Posterior cingulate gyrus (tissue), 11 donors: Measurements from ENCODE around the gene TMEM132E.
"Not testable (repeated sequence)": the region's sequence is repeated elsewhere in the genome, so short reads cannot be mapped to it uniquely, and the experiment has no call there.

Source experiments
- DNase-seq, 10 donors: peaks; one replicate each; pipeline versions ENCODE4 v3.0.0 to v3.0.0-alpha.2; 2020 to 2021; ENCODE audit warnings: mixed read lengths in 3 of 10
- intact Hi-C: fragments of 100-400 bp; cut with DNase I; formaldehyde crosslinking; loops from one replicate; pipeline ENCODE4 v1.15.1; 2023

The TMEM132E gene, protein sequence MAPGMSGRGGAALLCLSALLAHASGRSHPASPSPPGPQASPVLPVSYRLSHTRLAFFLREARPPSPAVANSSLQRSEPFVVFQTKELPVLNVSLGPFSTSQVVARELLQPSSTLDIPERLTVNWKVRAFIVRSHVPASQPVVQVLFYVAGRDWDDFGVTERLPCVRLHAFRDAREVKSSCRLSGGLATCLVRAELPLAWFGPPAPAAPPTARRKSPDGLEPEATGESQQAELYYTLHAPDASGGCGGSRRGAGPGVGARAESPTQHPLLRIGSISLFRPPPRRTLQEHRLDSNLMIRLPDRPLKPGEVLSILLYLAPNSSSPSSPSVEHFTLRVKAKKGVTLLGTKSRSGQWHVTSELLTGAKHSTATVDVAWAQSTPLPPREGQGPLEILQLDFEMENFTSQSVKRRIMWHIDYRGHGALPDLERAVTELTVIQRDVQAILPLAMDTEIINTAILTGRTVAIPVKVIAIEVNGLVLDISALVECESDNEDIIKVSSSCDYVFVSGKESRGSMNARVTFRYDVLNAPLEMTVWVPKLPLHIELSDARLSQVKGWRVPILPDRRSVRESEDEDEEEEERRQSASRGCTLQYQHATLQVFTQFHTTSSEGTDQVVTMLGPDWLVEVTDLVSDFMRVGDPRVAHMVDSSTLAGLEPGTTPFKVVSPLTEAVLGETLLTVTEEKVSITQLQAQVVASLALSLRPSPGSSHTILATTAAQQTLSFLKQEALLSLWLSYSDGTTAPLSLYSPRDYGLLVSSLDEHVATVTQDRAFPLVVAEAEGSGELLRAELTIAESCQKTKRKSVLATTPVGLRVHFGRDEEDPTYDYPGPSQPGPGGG (N-terminal part only)

GRCh38 chr17:34579017-34579946 lies at the start of gene TMEM132E:
TMEM132E (plus strand) TSS chr17:34579582; CDS start chr17:34581077, 1,495 bp downstream.
- DNase-seq = peak; percentile 68 to 98 (median 85)
- intact Hi-C loops = no loop called here

GRCh38 chr17:34530918-34531317 lies 48.5 kb upstream of the TMEM132E start:
- intact Hi-C loops = no loop called here
- peak in 1 of 10 donors; percentile 11 for DNase-seq

DNA sequence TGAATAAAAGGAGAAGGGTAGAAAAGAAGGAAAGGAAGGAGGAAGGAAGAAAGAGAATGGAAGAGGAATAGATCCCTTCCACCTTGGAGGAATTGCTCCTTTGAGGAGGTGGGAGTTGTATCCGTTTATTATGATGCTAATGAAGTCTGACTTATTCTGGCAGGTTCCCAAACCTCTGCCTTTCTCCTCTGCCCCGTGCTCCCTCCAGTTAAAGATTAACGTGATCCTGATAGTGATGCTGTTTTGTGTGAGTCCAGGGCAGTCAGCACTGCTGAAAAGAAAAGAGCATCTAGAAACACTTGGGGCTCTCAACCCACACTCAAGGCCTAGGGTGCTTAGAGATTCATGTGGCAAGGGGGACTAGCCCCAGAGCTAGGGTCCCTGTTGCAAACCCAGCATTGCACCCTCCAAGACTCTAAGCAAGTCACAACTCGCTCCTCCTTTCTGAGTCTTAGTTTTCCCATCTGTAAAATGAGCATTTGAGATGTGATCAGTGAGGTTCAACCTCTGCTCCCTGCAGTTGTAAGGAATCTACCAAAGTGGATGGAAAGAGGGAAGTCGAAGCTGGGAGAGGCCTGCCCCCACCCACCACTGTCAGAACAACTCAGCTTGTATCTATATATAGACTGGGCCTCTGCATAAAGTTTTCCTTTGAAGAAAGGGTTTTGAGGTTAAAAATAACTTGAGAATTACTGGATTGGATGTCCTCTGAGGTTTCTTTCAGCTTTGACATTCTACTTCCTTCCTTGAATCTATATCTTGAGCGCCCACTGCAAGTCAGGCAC lies 46.9 kb upstream of the TMEM132E start:
- peak in 1 of 10 donors; percentile 21 for DNase-seq
- intact Hi-C loops = no loop called here

- intact Hi-C loops = no loop called here
- DNase-seq = no peak
These were observed 45.4 kb upstream of the TMEM132E start for GRCh38 chr17:34533806-34534527.

- no peak for DNase-seq
These were observed 41.9 kb upstream of the TMEM132E start for GRCh38 chr17:34537445-34537844.

GRCh38 chr17:34538582-34538981 lies 40.8 kb upstream of the TMEM132E start:
- DNase-seq = not testable (repeated sequence)
- intact Hi-C loops = loop anchor here (5.0 kb wide), 1 partner anchor 354 kb away; no protein-coding TSS in a partner anchor

More at GRCh38 chr17:34537445-34537844, 41.9 kb upstream of the TMEM132E start:
- intact Hi-C loops = loop anchor here (5.0 kb wide), 1 partner anchor 355 kb away; no protein-coding TSS in a partner anchor

GRCh38 chr17:34539881-34540280 lies 39.5 kb upstream of the TMEM132E start:
- DNase-seq = no peak
- intact Hi-C loops = loop anchor here (5.0 kb wide), 2 partner anchors 352 to 582 kb away; partner anchors contain the start of gene FNDC8

DNA sequence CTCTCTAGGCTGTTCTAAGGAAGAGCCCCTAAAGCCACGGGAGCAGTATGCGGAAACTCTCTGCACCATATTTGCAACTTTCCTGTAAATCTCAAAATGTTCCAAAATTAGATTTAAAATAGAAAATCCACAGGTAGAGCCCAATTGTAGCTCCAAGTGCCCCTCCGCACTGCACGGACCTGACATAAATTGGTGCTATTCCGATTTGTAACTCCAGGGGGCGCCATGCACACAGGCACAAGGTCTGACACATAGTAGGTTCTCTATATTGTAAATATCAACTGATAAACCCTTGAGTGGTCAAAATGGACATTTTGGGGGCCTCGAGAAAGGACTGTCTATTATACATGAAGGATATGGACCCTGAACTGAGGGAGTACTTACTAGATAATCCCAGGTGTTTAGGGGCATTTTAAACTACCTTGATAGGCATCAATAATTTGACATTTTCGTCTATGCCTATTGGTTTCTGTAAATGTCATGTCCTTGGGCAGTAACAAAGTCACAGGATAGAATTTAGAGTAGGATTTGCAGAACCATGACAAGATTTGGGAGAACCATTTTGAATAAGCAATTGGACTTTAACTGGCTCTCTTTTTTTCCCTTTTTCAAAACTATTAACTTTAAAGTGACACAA lies 36.6 kb upstream of the TMEM132E start:
- DNase-seq = peak in 5 of 10 donors; percentile 32 to 86 (median 47)
- intact Hi-C loops = loop anchor here (1.0 to 5.0 kb wide), 2 partner anchors 95 to 579 kb away; partner anchors contain the start of gene FNDC8

DNA sequence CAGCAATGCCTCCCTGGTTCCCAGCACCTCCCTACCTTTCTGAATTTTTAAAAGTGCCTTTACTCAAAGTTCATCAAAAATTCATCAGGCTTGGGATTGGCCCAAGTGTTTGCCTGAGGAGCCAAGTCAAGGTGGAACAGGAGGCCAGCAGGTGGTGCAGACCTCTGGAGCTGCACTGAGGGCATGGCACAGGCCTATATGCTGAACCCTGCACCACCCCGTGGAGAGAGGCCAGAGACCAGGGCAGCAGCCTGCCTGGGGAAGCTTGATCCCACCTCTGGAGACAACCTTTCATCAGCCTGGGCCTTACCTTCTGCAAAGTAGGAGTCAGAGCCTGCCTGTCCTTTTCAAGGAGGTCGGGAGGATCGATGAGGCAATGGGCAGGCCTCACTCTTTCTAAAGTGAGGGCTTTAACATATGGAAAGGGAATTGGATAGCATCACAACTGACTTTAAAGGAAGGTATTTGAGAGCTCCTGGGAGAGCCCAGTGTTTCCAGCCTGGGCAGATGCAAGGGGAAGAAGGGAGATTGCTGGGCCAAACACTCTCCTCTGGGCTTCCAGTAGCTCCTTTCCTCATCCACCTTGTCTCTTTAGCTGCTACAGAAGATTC lies 31.8 kb upstream of the TMEM132E start:
- intact Hi-C loops = no loop called here
- DNase-seq = peak in 1 of 10 donors; percentile 53

GRCh38 chr17:34549966-34550365 lies 29.4 kb upstream of the TMEM132E start:
- intact Hi-C loops = no loop called here
- DNase-seq = no peak

GRCh38 chr17:34553907-34554306 lies 25.5 kb upstream of the TMEM132E start:
- no peak for DNase-seq
- intact Hi-C loops = no loop called here

GRCh38 chr17:34556384-34556783 lies 23.0 kb upstream of the TMEM132E start:
- no peak for DNase-seq
- intact Hi-C loops = no loop called here

- intact Hi-C loops = no loop called here
- DNase-seq = no peak
These were observed 22.5 kb upstream of the TMEM132E start for GRCh38 chr17:34556931-34557330.

DNA sequence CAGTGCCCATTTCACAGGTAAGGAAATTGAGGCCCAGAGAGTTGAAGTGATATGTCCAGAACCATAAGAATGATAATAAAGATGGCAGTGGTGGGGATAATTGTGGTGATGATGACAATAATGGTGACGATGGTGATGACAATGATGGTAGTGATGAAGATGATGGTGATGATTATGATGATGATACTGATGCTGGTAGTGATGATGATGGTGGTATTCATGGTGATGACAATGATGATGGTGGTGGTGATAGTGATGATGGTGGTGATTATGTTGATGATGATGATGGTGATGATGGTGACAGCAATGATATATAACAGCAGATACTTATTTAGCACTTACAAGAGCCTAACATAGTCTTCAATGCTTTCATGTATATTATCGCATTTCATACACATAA lies 18.1 kb upstream of the TMEM132E start:
- intact Hi-C loops = no loop called here

GRCh38 chr17:34562387-34562786 lies 17.0 kb upstream of the TMEM132E start:
- intact Hi-C loops = no loop called here
- DNase-seq = no peak

More for the DNA sequence above, 18.1 kb upstream of the TMEM132E start:
- no peak for DNase-seq

DNA sequence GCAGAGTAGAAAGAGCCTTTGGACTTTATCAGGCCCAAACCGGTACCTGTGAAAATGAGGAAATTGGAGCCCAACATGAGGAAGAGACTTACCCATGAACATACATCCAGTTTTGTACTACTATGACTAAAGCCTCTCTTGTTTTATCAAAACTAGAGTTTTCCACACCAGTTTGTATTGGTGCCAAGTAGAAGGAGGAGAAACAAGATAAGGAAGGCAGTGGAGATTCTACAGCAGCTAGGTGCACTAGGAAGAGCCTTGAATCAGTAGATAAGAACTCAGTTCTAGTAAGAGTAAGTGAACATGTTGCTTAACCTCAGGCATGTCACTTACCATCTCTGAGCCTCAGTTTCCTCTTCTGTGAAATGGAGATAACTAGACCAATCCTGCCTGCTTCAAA lies 13.7 kb upstream of the TMEM132E start:
- DNase-seq = no peak
- intact Hi-C loops = no loop called here

GRCh38 chr17:34566201-34566600 lies 13.2 kb upstream of the TMEM132E start:
- no peak for DNase-seq
- intact Hi-C loops = no loop called here

DNA sequence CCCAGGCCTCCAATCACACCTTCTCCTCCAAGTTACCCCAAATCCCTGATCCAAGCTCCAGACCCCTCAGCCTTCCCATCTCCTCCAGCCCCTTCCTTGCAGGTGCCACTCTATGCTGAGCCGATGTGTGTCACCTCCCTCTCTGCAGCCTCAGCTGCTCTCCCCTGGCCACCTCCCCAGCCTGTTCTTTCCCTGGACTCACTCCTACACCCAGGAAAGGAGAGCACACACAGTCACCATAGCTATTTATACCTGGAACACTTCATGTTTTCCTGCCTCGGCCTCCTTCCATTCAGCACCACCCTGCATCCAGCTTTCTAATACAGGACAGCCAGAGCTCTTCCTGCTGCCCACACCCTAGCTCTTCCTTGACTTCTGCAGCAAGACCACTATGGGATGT lies 12.5 kb upstream of the TMEM132E start:
- peak in 5 of 10 donors; percentile 25 to 93 (median 83) for DNase-seq
- intact Hi-C loops = no loop called here
